GM19467 (cell line): Measurements from ENCODE around the gene UQCC2.

Experiments used
- ATAC-seq: cut with Tn5 transposase; IDR thresholded peaks from one replicate; pipeline ENCODE4 v1.9.1; 2021; ENCODE audit warnings: mild to moderate bottlenecking, moderate library complexity; ENCODE audit not compliant: unreplicated experiment

The UQCC2 gene

DNA sequence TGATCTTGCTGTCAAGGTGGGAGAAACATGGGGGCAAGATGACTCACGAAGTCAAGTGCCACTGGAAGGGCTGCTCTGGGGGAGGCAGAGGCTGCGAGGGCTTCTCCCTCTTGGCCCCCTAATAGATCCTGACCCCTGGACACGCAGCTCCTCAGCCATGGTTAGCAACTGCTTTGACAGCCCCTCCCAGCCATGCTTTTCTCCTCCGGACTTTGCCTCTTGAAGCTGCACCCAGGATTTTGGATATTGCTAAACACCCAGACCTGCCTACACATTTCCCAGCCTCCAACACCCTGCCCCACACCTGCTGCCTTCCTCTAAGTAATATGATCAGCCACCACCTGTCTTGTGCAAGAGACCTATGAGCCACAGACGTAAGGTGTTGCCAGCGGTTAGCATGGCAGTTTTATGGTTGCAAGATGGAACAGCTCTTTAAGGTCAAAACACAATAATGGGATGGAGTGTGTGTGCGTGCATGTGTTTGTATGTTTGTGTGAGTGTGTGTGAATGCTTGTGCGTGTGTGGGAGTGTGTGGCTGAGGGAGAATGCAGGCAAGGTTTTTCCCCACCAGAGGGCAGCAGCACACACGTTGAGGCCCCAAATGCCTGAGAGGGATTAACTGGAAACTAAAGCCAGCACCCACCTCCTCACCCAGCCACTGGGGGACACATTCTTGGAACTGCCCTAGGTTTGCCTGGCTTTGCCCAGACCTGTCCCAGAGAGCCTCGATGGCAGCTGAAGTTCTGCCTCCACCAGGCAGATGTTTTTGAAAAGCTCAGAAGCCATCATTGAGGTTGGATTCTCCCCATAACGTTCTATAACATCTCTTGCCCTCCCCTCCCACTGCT, 32.7 kb upstream of the UQCC2 start:
- ATAC-seq, result no peak

DNA sequence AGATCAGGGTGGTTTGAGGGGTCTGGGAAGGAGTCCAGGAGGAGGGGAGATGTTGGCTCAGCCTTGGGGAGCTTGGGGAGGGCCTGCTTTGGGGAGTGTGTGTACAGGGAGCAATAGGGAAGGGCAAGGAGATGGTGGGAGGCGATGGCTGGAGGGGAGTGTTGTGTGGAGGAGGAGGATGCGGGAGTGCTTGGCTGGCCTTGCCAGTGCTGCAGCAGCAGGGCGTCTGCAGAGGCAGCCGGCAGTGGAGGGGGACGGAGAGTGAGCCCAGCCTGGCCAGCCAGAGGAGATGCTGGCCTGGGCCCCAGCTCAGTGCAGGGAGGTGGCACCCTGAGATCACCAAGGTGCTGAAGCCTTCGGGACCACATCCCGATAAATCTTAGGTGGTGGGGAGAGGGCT, 31.3 kb upstream of the UQCC2 start:
- no peak for ATAC-seq

DNA sequence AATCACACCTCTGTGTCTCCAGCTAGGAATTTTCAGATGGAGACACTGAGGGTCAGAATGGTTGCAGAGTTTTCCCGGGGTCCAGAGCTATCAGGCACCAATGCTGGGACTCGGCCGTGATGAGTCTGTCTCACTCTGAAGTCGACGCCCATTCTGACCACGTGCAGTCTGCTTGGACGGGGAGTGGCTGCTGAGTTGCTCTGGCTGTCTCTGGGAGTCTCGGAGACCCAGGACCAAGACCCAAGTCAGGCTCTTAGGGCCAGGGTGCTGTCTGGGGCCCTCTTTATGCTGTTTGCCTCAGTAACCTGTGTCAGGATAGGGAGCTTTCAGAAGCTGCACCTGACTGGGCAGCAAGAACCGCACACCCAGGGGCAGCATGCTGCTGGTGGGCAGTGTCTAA, 30.6 kb upstream of the UQCC2 start:
- no peak for ATAC-seq

DNA sequence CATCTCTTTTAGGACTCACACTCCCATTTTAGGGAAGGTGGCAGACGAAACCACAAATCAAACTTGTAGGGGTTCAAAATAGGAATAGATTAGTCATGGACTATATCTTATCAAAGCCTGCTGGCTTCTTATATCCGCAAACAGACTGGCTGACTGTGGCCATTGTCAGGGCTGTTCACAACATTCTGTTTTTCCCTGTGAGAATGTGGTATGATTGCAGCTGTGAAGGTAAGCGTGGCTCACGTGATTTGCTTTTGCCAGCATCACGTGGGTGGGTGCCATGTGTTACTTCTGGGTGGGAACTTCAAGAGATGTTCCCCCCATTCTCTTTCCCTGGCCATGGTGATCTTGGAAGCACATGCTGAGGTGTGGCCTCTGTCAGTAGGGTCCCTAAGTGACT, 29.3 kb upstream of the UQCC2 start:
- ATAC-seq, result no peak

DNA sequence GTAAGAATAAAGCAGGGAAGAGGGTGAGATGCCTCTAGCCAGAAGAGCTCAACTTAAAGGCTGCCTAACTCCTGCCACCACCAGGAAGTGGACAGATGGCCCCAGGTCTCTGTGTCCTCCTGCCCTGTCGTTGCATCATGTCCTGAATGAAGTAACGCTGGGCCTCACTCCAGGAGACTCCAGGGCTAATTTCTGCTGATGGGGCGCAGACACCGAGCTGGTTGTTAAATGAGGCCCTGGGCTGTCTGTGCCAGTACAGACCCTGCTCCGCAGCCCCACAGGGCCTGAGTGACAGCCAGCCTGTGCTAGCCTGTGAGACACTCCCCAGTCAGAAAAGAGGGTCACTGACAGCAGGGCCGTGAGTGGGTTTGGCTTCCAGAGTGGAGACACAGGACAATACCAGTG, 28.7 kb upstream of the UQCC2 start:
- no peak for ATAC-seq

DNA sequence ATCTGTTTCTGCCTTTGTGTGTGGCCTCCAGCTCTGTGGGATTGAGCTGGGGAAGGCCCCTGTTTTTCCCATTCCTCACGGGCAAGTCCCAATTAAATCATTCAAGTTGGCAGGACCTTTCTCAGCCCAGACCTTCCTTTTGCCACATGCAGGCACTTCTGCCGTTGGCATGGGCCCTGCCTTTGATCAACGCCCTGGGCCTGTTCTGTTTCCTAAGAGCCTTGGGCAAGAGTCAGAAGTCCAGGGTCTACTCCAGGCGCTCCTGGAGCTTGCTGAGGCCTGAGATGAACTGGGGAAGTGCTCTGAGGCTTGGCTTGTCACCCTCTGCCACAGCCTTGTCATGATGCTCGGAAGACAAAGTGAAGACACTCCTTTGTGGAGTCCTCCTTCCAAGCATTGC, 28.1 kb upstream of the UQCC2 start:
- ATAC-seq, result no peak

DNA sequence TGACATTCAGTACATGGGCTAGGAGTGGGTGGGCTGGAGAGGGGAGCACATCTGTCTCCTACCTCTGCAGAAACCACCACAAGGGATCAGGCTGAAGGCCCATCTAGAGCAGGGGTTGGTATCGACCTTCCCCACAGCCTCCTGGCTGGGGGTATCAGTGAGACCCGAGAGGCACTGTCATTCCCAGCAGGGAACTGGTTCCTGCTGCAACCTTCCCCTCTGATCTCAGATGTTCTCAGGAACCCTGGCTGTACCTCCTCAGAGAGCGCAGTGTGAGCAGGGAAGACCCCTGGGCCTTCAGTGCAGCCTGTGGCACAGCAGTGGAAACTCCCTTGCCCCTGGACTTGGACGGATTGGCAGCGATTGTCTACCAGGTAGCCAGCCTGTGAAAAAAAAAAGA, 27.4 kb upstream of the UQCC2 start:
- ATAC-seq, result no peak

DNA sequence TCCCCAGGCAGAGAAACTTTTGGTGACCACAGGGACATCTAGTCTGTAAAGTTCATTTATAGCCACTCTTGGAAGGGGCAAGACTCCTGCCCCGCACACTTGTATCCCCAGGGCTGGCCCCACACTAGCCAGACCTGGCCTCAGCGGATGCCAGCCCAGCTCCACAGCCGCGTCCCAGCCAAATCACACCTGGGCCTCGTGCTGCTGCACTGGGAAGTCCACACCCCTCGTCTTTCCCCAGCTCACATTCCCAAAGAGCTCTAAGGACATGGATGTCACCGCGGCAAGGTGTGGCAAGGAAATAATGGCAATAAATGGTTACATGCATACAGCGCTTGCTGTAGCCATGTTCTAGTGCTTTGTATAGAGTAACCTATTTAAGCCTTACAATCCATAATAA, 26.7 kb upstream of the UQCC2 start:
- ATAC-seq, result no peak

DNA sequence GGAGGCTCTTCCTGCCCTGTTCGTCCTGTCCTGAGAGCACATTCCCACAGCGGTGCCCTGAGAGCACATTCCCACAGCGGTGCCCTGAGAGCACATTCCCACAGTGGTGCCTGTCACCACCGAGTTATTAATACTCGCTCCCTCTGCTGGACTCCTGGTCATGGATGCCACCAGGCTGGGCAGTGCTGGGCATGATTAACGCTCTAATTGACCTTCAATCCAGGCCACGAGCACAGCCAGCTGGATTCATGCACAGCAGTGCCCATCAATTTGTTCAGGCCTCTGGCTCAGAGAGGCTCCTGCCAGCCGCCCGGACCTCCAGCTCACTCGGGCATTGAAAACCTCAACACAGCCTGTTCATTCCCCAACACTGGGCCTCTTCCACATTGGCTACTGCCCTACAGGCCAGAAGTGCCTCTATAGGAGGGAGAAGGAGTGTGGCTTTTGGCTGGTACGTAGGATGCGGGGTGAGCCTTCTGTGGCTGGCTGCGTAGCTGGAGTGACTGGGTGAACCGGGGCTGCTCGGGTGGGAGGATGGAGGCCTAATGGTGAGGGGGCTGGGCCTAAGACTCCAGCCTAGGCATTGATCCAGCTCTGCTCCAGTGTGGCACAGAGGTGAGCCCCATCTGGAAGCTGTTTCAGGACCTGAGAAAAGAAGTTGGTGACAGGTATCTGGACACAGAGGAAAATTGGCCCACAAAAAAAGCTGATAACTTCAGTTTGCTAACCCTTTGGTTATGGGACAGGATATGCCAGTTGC, 25.9 kb upstream of the UQCC2 start:
- no peak for ATAC-seq

DNA sequence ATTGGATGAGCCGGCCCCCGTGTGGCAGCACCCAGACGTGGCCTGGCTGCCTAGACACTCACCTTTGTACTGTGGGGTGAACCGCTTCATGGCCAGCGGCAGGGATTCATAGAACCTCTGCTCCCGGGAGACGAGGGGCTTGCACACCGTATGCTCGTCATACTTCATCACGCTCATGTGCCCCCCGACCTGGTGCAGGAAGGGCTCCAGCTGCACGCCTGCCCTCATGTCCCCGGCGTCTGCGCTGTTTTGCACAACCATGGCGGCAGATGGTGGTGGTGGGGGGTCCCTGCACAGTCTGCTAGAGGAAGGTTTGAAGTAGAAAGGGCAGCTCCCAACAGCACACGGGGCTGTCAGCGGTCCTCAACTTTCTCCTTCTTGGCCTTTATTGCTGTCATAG, 23.7 kb upstream of the UQCC2 start:
- no peak for ATAC-seq

DNA sequence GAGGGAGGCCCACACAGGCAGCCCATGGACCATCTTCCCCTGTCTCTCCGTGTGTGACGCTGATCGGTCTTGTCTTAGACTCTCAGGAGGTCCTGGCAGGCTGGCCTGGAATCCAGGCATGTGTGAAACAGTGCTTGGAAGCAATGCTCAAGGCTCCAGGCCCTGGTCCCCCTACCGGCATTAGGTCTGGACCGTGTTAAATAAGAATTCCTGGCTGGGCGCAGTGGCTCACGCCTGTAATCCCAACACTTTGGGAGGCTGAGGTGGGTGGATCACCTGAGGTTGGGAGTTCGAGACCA, 22.2 kb upstream of the UQCC2 start:
- ATAC-seq, result no peak

DNA sequence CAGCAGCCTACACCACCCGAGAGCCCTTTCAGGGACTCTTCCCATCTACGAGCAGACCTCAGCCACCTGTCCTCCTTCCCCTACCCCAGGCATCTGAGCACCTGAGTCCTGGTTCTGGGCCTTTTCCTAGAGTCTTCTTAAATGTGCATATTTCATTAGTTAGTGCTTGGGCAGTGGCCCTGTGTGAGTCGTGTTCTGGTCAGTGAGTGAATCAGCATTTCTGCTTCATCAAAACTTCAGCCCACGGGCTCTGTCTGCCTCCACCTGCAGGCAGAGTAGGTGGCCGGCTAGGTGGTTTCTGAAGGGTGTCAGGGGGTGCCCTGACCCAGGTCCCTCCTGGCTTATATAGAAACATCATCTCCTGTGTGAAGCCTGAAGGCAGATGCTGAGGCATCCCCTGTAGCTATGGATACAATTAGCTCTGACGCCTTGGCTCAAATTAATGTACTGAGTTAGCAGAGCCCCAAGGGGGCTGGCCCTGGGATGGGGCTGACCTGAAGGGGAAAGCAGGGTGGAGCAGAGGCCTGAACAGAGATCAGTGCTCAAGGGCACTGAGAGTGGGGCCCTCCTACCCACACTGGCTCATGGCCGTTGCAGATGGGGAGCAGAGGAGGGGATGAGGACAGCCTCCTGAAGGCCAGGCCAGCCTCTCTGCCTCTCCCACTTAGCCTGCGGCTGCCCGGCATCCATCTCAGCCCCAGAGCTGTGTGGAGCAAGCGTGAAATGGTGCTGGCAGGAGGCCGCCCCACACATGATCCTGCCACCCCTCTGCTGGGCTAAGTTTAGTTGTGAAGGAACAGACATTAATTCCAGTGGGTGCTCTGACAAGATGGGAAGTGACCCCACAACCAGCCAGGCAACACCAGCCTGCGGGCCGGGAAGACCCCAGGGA, 21.6 kb upstream of the UQCC2 start:
- no peak for ATAC-seq

DNA sequence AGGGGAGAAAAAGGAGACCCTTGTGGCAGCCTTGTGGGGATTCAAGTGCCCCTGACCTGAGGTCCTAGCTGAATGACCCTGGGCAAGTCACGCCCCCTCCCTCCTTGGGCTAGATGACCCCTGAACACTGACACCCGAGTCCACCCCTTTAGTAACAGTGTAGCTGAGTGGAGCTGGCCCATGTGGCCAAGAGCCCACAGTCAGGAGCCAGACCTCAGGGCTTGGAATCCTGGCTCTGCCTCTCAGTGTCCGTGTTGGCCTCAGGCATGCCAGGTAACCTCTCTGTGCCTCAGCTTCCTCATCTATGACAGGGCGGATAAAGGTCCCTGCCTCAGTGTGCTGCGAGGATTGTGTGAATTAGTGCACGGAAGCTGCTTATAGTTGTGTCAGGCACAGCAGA, 20.9 kb upstream of the UQCC2 start:
- no peak for ATAC-seq

DNA sequence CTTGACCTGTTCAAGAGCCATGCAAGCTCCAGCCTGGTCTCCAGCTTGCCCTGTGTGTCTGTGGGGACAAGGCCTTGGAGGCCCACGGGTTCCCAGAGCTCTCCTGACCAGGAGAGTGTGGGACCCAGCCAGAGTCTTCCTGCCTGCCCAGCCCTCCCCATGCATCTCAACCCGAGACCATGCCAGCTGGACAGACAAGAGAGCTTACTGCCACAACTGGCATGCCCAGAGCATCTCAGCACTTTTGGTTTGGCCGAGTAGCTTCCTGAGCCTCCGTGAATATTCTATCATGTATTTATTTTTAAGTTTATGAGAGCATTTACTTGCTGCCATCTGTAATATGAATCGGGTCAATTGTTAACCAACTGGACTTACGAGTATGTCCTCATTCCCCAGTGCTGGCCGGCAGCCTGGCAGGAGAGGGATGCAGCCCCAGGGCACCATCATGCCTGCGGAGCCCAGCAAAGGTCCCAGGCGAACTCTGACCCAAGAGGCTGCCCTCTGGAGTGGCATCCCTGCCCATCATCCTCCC, 20.3 kb upstream of the UQCC2 start:
- no peak for ATAC-seq

DNA sequence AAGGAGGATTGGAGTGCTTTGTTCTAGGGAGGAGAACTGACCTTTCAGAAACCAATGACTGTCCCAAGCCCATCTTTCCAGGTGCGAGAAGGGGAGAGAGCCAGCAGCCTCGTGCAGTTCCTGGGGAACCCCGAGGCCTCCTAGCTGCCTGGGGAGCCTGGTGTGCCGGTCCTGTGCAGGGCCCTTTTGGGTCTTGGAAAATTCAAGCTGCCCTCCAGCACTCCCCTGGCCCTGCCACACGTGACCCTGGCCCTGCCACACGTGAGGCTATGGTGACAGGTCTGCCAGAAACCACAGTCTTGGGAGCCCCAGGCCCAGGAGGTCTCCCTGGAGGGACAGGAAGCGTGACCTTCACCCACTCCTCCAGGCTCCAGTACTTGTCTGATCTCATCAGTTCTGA, 19.5 kb upstream of the UQCC2 start:
- no peak for ATAC-seq

DNA sequence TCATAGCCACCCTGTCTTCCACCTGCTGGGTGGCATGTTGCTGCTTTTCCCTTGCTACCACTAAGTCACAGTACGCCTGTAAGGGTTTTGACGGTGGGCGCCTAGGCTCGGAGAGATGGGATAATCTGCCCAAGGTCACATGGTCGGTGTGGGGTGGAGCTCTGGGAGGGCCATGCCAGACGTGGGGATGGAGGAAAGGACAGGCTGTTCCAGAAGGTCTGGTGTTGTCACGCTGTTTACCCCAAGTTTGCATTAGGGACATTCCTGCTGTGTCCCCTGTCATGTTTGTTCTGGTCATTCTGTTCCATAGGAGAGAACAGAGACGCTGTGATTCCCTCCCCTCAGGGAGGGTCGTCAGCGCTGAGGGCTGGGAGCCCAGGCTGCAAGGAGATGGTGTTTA, 19.1 kb upstream of the UQCC2 start:
- ATAC-seq, result no peak

DNA sequence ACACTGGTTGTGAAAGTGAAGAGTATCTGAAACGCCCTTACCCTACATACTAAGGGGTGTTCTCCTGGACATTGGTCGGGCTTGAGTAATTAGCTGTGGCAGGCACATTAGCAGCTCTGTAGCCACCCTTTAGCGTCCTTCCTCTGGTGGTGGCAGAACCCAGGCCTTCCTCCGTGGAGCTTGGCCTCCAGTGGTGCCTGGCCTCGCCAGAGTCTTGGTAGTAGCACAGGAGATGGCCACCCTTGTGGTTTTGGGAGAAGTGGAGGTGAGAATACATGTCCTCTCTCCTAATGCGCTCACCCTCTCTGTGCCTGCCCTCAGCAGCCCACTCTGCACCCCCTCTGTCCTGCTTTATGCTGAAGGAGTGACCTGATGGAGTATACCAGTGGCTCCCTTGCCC, 17.6 kb upstream of the UQCC2 start:
- ATAC-seq, result no peak

DNA sequence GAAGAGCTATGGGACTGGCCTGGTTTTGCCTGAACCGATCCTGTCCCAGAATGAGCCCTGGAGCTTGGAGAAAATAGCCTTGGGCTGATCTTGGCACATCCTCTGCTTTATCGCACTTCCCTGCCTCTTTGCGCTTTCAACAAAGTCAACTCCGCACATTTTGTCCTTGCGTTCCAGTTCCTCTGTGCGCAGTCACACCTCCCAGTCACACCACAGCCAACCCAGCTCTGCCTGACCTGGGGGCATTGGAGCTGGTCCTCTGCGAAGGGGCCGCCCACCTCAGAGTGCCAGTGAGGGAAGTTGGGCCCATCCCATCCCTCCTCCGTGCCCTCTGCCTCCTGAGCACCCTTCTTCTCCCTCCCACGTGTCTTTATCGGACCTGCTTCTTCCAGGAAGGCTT, 16.9 kb upstream of the UQCC2 start:
- ATAC-seq, result no peak

DNA sequence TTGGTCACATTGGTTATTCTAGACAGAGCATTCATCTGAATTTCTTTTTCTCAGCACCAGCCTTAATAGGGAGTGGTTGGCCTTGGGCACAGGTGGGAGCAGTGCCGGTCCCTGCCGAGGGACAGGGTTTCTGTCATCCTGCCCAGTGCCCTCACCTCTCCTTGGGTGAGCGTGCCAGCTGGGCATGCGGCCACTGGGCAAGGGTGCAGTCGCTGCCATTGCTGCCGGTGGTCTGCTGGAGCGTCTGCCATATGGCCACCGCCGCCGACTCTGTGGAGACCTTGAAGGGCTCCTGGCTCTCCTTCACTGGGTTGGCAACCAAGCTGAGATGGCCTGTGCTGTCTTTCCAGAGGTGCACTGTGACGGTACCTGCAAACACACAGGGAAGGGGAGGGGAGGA, 16.4 kb upstream of the UQCC2 start:
- ATAC-seq, result no peak

DNA sequence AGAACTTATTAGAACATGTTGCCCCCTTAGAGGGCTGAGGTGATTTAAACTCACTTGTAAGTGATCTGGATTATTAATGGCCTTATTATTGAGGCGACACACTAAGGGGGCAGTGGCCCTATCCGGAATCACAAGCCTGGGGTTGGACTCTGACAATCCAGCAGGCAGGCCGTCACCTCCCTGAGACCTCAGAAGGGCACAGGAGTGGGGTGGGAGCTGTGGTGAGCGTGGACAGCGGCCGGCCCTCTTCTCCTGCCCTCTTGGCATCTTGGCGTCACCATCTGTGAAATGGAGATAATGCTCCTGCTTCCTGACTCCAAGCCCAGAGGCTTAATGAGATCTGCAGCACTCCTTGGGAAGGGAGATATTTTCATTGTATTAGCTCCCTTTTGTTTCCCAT, 15.6 kb upstream of the UQCC2 start:
- ATAC-seq, result no peak

DNA sequence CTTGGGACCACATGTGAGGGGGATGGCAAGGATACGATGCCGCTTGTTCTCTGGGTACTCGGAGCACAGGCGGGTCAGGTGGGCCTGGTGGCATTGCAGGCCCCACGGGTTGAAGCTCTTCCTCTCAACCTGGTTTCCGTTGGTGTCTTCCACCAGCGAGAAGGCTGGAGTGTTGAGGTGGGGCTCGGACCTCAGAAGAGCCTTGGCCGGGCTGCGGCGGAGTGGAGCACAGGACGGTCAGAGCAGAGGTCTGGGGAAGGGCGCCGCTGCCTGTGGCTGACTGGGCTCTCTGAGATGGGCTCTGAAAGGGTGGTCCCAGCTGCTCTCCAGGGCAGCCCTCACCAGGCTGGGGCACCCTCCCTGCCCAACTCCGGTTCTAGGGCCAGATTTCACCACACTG, 15.2 kb upstream of the UQCC2 start:
- no peak for ATAC-seq
